Amniotic epithelial cell (primary cell): ENCODE data around the gene FPR3.
"Not testable (repeated sequence)": the region's sequence is repeated elsewhere in the genome, so short reads cannot be mapped to it uniquely, and the experiment has no call there.

Experiments
- DNase-seq: peaks from one replicate; pipeline ENCODE4 v3.0.0-alpha.2; 2010; ENCODE audit warnings: low read depth

Gene FPR3

GRCh38 chr19:51784109-51784785 lies 10.7 kb upstream of the FPR3 start:
- DNase-seq: peak; percentile 60

DNA sequence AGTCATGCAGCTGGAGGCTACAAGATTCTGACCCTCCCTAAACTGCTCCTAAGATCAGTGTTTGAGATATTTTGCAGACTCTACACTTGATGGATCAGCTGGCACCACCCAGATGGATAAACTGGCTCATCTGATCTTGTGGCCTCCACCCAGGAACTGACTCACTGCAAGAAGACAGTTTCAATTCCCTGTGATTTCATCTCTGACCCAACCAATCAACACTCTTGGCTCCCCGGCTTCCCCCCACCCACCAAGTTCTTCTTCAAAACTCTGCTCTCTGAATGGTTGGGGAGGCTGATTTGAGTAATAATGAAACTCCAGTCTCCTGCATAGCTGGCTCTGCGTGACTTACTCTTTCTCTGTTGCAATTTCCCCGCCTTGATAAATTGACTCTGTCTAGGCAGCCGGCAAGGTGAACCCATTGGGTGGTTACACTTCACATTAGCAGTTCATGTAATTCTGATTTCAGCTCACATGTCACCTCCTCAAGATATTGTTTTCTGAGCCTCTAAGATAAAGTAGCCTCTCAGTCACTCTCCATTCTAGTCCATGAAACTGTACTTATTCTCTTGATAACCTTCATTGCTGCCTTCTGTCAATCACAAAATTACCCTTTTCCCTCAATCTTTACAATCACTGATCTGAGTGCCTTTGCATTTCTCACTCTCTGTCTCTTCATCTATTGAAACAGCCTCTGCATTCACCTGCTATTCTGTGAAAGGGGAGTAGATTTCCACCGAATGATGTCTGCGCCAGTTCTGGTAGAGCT lies 9.9 kb upstream of the FPR3 start:
- peak; percentile 99 for DNase-seq

DNA sequence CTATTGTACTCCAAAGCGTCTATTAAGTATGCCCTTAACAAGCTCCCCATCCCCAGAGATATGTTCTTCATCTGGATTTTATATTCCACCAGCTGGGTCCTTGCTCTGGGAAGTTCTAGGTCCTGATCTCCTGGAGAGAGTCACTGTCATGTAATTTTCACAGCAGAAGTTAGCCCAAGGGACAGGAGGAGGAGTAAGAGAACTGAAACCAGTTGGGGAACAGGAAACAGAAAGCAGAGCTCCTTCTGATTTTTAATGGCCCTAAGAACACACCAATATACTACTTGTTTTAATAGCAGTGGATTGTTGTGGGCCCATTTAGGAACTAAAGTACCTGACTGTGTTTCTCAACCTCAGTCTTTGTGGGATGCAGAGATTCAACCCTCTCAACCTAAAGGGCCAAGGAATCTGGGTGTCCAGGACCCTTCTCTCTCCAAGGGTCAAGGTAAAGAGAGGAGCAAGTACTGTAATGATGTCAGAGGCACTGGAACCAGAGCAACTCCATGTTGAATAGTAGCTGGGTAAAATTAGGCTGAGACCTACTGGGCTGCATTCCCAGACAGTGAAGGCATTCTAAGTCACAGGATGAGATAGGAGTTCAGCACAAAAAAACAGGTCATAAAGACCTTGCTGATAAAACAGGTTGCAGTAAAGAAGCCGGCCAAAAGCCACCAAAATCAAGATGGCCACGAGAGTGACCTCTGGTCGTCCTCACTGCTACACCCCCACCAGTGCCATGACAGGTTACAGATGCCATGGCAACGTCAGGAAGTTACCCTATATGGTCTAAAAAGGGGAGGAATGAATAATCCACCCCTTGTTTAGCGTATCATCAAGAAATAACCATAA lies 8.1 kb upstream of the FPR3 start:
- DNase-seq: no peak

- no peak for DNase-seq
Observed at GRCh38 chr19:51788029-51788428, 6.9 kb upstream of the FPR3 start.

- DNase-seq: peak; percentile 54
Observed at GRCh38 chr19:51789061-51789795, 5.7 kb upstream of the FPR3 start.

- DNase-seq: no peak
Observed at GRCh38 chr19:51792932-51793331, 2.0 kb upstream of the FPR3 start.

DNA sequence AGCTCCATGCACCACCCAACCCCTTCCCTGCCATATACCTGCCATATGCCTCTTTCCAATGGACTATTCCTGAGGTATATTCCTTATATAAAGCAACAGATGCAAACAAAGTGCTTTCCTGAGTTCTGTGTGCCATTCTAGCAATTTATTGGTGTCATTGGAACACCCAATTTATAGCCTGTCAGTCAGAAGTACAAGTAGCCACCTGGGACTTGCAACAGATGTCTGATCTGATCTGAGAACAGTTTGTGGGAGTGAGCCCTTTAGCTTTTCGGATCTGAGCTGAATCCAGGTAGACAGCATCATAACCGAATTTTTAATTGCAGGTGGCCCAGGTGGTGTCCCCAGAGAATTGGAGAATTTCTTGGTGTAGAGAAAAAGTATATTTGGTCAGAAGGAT lies 963 bp upstream of the FPR3 start:
- no peak for DNase-seq

- no peak for DNase-seq
Observed at GRCh38 chr19:51796195-51796679, 1.3 kb downstream of the FPR3 start.

GRCh38 chr19:51797480-51797879 lies 2.5 kb downstream of the FPR3 start:
- DNase-seq: no peak

GRCh38 chr19:51798062-51798461 lies 3.1 kb downstream of the FPR3 start:
- no peak for DNase-seq

DNA sequence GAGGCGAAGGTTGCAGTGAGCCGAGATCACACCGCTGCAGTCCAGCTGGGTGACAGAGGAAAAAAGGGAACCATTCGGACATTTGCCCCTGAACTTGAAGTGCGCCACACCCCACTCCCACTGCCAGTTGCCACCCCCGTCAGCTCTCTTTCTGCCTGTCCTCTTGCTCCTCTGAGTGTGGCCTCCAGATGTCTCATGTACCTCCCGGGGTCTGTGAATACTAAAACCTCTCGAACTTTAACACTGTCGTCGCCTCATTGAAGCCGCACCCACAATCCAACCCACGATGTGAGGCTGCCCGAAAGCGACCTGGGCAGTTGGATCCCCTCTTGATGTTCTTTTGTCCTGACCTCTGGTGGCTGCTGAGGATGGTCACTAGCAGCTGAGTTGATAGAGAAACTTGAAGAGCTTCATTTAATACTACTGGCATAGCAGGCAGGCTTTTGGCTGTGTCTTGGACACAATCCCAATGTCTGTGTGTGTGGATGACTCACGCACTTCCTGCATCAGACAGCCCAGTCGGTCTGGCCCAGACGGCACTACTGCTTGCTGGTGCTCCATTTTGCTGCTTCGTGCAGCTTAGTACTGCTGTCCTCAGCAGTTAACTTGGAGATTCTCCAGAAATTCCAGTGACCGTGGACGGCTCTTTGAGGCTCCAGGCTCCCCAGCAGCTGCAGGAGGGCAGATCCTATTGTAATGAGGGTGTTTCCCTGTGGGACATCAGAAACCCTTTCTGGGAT lies 4.2 kb downstream of the FPR3 start:
- peak; percentile 99 for DNase-seq

GRCh38 chr19:51799774-51800472 lies 5.0 kb downstream of the FPR3 start:
- no peak for DNase-seq

DNA sequence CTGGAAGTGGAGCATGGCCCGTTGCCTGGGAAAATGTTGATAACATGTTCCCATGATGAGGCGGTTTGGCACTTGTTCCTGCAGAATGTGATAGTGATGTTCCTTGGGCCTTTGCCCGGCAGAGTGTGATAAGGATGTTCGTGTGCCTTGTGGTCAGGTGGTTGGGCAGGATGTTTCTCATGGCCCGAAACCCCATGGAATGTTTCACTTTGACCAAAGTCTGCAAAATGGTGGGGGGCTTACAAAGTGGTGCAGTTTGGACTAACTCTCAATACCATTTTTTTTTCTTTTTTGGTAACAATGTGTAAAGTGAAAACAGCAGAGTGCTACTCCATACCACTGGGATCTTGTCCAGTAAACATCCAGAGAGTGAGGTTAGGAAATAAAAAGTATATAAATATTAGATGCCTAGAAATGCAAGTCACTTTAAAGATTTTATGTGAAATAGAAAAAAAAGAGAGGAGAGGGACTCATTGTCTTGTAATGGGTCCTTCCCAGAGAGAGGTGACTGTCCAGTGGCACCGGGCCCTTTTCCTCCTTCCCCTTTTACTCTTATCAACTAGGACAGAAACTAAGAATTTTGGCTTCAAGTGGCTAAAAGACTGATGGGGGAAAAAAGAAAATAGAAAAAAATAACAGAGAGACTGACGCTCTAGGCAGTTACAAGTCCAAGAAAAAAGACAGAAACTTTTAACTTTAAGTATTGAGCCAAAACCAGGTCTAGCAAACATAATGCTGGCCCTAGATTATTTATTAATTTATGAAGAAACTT lies 5.7 kb downstream of the FPR3 start:
- peak; percentile 99 for DNase-seq

- no peak for DNase-seq
Observed at GRCh38 chr19:51802775-51803174, 7.8 kb downstream of the FPR3 start.

DNA sequence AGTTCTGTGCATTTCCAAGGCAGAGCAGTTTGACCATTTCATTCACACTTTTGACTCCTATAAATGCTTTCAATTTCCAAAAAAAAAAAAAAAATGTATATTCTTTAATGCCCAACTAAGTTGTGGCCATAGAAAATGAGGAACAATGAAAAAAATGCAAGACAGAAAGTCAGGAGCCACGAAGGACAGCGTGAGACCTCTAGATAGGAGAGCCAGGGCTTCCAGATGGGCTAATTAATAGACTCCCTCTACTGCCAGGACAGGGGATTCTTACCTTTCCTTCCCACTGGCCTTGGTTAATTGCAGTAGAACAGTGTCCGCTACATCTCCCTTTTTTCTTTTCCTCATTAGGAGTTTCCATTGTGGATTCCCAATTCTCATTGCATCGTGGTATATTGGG lies 8.6 kb downstream of the FPR3 start:
- DNase-seq: no peak

- no peak for DNase-seq
Observed at GRCh38 chr19:51803967-51804366, 9.0 kb downstream of the FPR3 start.

- DNase-seq: peak; percentile 74
Observed at GRCh38 chr19:51804789-51805188, 9.8 kb downstream of the FPR3 start.

- not testable (repeated sequence) for DNase-seq
Observed at GRCh38 chr19:51805396-51805795, 10.4 kb downstream of the FPR3 start.

DNA sequence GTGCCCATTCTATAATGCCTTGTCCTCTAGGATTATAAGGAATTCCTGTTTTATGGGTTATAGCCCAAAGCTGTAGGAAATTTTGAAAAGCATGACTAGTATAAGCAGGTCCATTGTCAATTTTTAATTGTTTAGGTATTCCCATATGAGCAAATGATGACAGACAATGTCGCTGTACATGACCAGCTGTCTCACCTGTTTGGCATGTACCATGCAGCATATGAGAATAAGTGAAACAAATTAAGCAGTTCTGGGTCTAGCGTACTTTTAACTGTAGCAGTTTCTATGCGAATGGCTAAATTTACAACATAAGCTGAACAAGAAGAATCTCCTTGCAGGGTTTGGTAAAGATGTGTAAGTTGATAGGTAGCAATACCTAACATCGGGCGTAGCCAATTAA lies 11.6 kb downstream of the FPR3 start:
- DNase-seq: not testable (repeated sequence)
